HG03575 (cell line): ENCODE results near the gene EPB41L2.

ENCODE experiments used
- ATAC-seq: cut with Tn5 transposase; IDR thresholded peaks from one replicate; pipeline ENCODE4 v1.9.1; 2021; ENCODE audit not compliant: unreplicated experiment, insufficient number of reproducible peaks, low FRiP score; ENCODE audit errors: extremely low read depth

EPB41L2 gene

GRCh38 chr6:130838250-130838860 is 224.7 kb downstream of the EPB41L2 start:
- ATAC-seq = no peak

GRCh38 chr6:130837067-130837466 is 226.0 kb downstream of the EPB41L2 start:
- no peak for ATAC-seq

- ATAC-seq = no peak
Measured at GRCh38 chr6:130836055-130836640, 226.9 kb downstream of the EPB41L2 start.

GRCh38 chr6:130834482-130835251 is 228.4 kb downstream of the EPB41L2 start:
- no peak for ATAC-seq

- no peak for ATAC-seq
Measured at GRCh38 chr6:130833569-130833968, 229.5 kb downstream of the EPB41L2 start.

GRCh38 chr6:130831607-130832006 is 231.4 kb downstream of the EPB41L2 start:
- ATAC-seq = no peak

- ATAC-seq = no peak
Measured at GRCh38 chr6:130829333-130829910, 233.6 kb downstream of the EPB41L2 start.

GRCh38 chr6:130827247-130828149 is 235.5 kb downstream of the EPB41L2 start, which contains the start of gene SMLR1:
TSS of gene SMLR1 (plus strand) at chr6:130827406. CDS start at chr6:130827414, 8 bp downstream.
- no peak for ATAC-seq

- ATAC-seq = no peak
Measured at GRCh38 chr6:130826442-130827246, 236.4 kb downstream of the EPB41L2 start.

- no peak for ATAC-seq
Measured at GRCh38 chr6:130825772-130826441, 237.1 kb downstream of the EPB41L2 start.

- ATAC-seq = no peak
Measured at GRCh38 chr6:130824978-130825694, 237.9 kb downstream of the EPB41L2 start.

- no peak for ATAC-seq
Measured at GRCh38 chr6:130822736-130823135, 240.3 kb downstream of the EPB41L2 start.

GRCh38 chr6:130815200-130816071 is 247.6 kb downstream of the EPB41L2 start:
- no peak for ATAC-seq

- no peak for ATAC-seq
Measured at GRCh38 chr6:130814506-130814905, 248.5 kb downstream of the EPB41L2 start.

GRCh38 chr6:130811932-130812331 is 251.1 kb downstream of the EPB41L2 start:
- ATAC-seq = no peak
